ENCODE measurements around the gene CCT6B.
"Not testable (repeated sequence)": the region's sequence is repeated elsewhere in the genome, so short reads cannot be mapped to it uniquely, and the experiment has no call there.

DNA sequence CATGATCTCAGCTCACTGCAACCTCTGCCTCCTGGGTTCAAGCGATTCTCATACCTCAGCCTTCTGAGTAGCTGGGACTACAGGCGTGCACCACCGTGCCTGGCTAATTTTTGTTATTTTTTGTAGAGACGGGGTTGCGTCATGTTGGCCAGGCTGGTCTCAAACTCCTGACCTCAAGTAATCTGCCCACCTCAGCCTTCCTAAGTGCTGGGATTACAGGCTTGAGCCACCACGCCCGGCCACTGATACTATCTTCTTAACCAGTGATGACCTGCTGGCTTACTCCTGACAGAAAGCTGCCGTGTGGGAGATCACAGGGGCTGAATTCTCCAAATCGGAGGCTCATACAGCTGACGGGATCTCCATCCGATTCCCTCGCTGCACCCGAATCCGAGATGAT lies 39.7 kb upstream of the CCT6B start:
- not testable (repeated sequence) for TF ChIP-seq CTCF (IDR thresholded peaks at IDR 0.05; ENCODE audit: low read depth, low read length); EZH2phosphoT487 (IDR thresholded peaks at IDR 0.05; ENCODE audit: low read depth)
